NAMALWA (cell line): ENCODE data around the gene MYRF.

Experiments used
- DNase-seq: peaks from one replicate; pipeline ENCODE4 v3.0.0-alpha.2; 2015; ENCODE audit warnings: low spot score

The MYRF gene

DNA sequence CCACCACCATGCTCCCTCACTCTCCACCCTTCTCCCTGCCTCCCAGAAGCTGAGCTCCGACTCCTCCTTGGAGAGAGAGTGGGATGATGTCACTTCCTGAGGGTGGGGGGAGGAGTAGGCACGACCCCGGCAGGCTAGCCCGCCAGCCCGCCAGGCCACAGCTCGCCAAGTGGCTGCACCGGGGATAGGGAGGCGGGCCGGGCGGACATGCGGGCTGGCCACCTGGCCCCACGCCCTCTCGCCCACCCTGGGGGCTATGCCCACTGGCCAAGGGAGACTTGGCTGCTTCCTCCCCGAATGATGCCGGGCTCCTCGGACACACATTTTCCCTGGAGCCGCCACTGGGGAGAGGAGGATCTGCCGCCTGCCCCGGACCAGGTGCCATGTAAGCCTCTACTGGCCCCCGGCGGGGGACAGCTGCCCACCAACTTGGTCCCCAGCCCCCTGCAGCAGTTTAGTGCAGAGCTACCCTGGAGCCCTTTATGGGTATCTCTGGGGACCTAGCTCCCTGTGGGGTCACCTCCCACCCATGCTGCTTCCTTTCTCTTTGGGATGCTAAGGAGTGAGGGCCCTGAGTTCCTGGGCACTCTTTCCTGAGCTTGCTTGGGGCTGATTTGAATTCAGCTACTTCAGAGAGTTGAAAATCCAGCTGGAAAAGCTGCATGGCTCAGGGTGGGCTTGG is 33.7 kb upstream of the MYRF start:
- DNase-seq: no peak

DNA sequence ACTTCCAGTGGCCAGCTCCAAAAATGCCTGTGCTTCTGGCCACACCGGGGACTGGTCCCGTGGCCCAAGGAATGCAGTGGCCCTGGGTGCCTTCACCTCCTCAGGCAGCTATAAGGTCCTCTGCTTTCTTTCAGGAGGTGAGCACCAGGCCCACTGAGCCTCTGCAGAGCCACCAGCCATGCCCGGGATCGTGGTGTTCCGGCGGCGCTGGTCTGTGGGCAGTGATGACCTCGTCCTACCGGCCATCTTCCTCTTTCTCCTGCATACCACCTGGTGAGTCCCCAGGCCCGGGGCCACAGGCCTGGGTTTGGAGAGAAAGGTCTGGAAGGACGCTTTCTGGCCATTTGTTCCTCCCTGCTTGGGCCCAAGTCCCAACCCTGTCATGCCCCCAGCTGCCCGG is 32.5 kb upstream of the MYRF start:
- no peak for DNase-seq

DNA sequence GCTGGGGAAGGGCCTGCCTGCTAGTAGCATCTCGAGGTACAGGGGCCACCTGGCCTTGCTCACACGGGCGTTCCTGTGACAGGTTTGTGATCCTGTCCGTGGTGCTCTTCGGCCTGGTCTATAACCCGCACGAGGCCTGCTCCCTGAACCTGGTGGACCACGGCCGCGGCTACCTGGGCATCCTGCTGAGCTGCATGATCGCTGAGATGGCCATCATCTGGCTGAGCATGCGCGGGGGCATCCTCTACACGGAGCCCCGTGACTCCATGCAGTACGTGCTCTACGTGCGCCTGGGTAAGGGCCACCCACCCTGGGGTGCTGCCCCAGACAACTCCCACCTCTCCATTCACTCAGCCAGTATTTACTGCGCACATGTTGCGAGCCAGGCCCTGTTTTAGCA is 31.8 kb upstream of the MYRF start:
- DNase-seq: no peak

DNA sequence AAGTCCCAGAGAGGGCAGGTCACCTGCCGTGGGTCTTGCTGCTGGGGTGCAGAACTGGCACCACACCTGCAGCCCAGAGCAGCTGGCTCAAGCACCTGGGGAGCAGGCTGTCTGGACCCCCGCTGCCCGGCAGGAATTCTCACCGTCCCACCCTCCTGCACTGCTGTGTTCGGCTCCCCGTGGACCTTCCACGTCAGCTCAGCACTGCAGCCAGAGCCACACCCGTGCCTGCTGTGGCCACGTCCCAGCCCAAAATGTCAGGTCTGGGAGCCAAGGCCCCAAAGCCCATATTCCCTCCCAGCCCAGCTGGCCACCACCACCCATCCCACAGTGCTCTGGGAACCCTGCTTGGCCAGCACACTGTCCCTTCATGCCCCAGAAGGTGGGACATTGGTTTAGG is 28.0 kb upstream of the MYRF start:
- DNase-seq: no peak

DNA sequence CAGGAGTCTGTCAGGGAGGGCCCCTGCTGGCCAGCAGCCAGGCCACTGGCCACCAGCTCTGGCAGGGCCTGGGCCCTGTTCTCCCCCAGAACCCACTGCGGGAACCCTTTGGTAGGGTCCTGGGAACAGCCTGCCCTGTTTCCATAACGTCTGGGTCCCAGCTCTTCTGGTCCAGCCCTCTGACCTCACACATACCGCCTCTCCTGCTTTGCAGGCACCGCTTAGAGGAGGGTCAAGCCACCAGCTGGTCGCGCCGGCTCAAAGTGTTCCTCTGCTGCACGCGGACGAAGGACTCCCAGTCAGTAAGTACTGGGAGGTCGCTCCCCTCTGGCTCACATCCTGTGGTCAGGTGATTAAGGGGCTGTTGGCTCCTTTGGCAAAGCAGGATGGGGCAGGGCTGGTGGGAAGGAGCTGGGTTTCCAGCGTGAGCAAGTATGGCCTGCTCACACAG is 26.6 kb upstream of the MYRF start:
- DNase-seq: no peak

DNA sequence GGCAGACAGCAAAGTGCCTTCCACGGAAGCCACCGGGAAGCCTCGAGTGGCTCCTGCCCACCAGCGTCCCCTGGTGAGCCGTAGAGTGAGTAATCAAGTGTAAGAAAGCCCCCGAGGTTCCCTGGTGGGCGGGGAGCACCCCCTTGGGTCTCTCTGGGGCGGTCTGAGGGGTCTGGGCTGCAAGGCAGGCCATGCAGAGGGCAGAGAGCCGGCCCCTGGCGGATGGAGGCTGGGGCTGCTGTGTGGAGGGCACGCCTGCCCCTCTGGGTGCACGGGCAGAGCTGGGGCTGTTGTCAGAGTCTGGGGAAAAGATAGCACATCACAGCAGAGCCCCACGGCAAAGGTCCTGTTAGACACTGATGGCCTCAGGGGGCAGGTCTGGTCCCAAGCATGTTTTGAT is 25.7 kb upstream of the MYRF start:
- no peak for DNase-seq

DNA sequence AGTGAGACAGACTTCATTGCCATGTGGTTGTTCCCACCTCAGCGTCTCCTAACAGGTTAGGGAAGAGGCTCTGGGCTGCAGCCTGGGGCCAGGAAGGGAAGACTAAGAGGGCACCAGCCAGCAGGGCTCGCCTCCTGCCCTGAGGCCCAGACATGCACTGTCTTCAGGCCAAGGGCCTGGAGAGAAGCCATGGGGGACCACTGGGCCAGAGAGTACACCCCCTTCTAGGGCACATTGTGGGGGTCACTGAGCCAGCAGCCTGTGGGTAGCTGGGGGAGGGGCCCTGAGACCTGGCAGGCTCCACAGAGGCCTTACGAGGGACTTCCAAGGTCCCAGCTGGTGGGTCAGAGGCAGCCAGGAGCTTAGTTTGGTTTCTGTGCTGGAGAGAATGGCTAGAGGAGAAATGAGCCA is 25.0 kb upstream of the MYRF start:
- DNase-seq: no peak

DNA sequence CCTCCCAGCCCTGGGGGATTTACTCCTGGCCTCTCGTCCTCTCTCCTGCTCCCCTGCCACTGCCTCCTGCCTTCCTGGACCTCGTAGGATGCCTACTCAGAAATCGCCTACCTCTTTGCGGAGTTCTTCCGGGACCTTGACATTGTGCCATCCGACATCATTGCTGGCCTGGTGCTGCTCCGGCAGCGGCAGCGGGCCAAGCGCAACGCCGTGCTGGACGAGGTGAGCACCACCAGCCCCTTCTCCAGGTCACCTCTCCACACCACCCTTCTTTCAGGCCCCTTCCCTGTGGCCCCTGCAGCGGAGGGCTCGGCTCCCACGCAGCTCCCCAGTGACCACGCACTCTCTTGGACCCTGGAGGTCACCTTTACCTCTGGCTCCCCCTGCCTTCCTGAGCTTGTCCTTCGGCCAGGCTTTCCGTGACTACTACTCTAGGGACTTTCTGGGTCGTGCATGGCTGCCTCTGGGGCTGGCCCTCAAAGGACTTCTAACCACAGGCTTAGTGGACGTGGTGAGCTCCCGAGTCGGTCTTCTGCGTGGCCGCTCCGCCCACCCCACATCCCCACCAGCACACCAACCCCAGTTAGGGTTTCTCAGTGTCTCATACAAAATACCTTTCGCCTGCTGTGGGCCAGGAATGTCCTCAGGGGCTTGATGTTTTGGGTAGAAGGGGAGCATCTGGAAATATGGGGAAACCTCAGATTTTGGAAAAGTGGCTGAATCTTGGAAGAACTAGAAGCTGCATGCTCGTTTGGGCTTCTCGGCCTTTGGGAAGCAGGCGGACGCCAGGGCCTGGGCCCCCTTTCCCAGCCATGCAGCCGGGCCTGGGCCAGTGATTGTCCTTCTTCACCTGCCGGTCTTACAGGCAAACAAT is 24.1 kb upstream of the MYRF start:
- no peak for DNase-seq

DNA sequence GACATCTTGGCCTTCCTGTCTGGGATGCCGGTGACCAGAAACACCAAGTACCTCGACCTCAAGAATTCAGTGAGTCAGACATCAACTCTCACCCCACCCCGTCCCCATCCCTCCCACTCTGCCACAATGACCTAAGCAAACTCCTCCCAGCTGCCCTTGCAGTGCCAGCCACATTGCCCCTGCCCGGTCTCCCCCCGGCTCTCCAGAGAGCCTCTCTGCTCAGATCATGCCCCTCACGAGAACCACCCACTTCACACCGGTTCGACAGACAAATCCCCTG is 23.6 kb upstream of the MYRF start:
- no peak for DNase-seq

DNA sequence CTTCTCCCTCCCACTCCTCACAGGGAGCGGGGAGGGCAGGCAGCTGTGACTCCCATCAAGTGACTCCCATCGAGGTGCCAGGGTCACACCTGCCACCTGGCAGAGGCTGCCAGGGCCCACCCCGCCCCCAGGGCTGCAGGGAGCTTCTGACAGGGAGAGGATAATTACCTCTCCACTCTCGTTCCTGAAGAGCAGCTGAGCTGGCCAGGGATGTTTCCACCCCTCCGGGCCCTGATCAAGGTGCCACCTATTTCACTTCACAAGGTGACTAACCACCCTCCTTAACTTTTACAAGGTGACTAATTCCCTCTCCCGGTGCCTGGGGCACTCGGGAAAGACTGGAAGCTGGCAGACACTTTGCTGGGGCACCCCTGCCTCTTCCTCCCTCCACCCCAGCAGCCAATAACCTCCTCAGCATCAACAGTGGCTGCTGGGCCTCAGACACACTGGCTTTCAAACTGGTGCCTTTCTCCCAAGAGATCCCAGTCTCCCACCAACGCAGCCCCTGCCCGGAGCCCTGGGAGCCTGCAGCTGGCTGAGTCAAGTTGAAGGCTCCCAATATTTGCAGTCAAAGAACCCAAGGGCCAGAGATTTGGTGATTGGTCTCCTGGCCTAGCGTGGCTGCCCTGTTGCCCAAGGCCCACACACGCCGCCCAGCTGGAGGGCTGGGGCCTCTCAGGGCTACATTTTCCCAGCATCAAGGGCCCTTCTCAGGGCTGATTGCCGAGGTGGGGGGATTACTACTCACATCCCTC is 22.0 kb upstream of the MYRF start:
- DNase-seq: no peak

DNA sequence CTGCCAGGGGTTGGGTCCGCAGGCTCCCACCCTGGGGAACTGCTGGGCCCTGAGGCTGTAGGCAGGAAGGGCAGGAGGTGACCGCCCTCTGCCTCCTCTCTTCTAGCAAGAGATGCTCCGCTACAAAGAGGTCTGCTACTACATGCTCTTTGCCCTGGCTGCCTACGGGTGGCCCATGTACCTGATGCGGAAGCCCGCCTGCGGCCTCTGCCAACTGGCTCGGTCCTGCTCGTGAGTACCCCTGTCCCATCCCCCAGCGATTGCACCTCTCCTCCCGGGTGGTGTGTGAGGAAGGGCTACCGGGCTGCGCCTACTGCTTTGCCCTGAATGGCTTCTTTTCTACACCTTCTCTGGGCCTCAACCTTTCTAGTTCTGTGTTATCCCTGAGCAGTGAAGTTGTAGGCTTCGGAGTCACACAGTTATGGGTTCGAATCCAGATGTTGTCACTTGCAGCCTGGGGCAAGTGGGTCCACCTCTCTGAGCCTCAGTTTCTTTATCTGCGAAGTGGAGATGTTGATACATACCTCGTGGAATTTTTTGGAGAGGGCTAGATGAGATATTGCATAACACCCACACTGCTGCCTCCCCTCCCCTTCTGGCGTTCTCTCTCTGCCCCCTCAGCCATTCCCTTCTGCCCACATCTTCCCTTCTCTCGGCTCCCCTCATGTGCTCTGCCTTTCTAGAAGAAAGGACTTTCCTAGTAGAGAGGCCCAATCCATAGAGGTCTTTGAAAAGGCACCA is 21.1 kb upstream of the MYRF start:
- no peak for DNase-seq

DNA sequence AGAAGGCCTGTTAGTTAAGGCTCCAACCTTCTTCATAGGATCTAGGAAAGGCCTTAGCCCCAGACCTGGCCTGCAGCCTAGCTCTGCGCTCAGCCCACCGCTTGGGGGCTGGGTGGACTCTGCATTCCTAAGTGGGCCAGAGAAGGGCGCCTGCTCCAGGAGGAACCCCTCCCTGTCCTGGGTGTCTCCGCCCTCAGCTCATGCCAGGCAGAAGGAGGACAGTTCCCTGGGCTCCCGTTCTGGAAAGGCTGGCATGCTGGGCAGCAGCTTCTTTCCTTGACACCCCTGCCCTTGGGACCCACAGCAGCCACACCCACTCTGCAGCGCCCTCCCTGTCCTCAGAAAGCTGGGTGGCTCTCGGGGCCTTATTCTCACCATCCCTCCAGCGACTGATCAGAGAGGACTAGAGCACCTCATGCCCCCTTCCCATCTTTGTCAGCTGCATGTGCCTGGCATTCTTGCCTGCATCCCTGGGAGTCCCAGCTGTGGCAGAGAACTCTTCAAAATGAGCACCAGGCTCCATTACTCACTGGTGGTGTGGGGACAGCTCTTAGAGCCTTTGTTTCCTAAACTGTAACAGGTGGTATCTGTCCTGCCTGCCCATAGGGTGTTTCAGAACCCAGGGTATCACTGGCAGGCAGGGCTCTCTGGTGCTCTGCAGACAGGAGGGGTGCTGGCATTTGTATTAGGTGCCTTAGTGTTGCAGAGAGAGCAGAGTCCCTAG is 20.3 kb upstream of the MYRF start:
- DNase-seq: no peak

DNA sequence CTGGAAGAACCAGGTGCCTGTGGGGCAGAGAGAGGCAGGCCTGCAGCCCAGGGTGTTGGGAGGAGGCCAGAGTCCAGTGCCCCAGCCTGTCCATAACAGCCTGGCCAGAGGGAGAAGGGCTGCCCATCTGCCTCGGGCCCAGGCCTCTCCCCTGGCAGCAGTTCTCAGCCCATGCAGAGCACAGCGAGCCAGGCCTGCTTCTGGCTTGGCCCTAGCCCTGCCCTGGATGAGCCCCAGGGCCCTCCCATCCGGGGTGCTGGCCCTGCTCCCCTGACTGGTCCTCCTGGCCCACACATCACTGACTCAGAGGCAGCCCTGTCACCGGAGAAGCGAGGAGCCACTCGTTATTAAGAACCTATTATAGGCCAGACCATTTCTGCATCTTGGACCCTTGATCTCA is 19.7 kb upstream of the MYRF start:
- no peak for DNase-seq

DNA sequence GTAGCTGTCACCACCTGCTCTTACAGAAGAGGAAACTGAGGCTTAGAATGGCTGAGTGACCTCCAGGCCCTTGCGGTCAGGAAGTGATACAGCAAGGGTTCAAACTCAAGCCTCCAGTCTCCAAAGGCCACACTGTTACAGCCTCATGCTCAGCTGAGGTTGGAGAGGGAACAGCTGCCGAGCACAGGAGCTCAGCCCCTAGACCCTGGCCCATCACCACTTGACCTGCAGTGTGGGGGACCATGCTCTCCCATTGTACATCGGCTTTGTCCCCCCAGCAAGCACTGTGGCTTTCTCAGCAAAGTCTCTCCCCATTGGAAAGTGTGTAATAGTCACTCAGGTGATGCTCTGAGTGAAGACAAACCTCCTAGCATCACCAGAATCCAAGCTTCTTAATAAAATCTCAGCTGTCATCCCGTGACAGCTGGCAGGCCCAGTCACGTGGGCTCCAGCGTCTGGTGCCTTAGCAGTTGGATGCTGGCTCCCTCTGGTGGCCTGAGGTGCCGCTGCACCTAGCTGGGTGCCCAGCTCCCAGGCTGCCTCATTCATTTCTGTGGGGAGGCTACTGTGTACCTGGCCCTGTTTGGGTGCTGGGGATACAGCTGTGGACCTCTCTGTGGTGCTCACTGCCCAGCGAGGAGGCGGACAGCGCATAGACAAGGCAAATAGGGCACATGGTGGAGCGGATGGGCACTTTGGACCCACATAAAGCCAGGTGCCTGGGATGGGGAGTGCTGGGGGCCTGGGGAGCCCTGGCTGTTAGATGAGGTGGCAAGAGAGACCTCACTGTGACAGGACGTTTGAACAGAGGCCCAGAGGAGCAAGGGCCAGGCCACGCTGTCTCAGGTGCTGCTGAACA is 19.1 kb upstream of the MYRF start:
- peak; percentile 89 for DNase-seq

DNA sequence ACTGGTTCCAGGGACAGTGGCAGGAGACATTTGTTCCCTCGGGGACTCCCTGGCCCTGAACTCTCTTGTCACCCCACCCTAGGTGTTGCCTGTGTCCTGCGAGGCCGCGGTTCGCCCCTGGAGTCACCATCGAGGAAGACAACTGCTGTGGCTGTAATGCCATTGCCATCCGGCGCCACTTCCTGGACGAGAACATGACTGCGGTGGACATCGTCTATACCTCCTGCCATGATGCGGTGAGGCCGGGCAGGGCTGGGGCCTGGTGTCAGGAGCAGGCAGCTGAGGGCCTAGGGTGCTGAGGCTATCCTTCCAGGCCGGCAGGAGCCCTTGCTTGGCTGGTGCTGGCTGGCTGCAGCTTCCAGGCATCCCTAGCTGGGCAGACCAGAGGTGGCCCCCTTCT is 17.7 kb upstream of the MYRF start:
- DNase-seq: no peak

DNA sequence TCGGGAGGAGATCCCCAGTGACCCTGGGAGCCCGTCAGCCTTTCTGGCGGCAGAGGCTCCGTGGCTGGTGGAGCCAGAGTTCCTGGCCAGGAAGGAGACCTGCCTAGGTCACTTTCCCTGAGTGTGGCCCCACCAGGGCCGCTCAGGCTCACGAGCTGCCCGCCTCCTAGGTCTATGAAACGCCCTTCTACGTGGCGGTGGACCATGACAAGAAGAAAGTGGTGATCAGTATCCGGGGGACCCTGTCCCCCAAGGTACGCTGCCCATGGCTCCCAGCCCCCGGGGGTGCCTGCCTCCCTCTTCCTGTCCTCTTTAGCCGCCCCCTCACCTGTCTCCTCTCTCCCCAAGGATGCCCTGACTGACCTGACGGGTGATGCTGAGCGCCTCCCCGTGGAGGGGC is 17.0 kb upstream of the MYRF start:
- no peak for DNase-seq

DNA sequence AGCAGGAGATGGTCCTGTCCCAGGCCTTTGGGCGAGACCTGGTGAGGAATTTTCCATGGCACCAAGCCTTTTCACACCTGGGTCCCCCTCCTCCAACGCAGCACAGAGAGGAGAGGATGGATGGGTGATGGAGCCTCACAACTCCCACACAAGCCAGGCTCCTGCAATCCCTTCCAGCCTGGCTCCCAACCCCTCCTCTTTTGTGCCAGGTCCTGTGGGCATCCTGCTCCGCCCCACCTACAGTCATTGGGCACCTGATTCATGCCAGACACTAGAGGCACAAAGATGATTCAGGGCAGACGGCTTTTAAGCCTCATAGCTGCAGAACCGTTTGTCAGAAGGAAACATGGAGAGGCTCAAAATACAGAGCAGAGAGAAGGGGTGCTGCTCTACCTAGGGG is 16.1 kb upstream of the MYRF start:
- DNase-seq: no peak

DNA sequence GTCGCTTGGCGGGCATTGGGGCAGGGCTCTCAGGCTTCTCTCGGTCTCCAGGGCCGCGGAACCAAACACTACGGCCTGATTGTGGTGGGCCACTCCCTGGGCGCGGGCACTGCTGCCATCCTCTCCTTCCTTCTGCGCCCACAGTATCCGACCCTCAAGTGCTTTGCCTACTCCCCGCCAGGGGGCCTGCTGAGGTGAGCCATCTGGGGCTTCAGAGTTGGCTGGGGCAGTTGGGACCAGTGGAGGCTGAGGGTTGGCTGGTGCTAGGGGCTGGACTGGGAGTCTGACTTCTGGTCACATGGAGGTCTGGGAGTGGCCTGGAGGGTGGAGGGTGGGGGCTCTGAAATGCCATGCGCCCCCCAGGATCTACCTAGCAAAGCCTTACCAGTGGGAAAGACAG is 15.3 kb upstream of the MYRF start:
- peak; percentile 65 for DNase-seq

DNA sequence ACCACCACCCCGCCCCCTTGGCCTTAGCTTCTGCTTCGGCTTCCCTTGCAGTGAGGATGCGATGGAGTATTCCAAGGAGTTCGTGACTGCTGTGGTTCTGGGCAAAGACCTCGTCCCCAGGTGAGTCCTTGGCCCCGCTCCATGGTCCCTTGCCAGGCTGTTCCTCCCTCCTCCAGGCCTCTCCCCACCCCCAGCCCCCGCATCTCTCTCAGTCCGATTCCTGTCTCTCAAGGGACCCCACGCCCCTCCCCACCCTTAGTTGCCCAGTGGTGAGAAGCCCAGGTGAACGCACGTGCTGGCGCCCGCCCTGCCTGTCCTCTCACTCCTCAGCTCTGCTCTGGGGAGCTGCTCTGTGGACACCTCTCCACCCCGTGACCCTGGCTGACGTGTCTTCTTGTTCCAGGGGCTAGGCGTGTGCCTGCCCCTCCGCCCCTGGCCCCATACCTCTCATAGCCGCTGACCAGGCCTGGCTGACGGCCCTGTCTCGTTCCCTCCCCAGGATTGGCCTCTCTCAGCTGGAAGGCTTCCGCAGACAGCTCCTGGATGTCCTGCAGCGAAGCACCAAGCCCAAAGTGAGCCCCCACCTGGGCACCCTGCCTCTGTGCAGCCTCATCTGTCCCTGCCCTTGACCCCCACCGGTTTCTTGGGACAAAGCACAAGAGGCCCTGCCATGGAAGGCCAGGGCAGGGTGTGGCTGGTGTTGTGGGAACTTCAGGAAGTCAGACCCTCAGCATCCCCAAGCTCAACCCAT is 14.6 kb upstream of the MYRF start:
- DNase-seq: no peak

DNA sequence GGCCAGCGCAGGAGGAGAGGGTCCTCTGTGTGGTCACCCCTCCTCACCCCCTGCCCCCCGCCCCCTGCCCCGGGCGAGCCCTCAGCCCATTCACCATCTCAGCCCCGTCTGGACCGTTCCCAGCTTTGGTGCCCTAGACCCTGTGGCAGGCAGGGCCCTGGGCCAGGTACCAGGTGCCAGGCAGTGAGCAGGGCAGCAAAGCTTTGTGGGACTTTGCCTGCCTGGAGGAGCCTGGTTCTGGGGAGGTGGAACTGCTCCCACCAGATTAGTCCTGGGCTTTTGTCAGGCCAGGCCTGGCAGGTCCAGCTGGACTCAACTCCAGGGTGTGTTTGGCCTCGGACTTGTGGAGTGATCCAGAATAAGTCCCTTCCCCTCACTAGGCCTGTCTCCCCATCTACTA is 13.7 kb upstream of the MYRF start:
- DNase-seq: no peak
